Cardiac muscle cell (in vitro differentiated cells and primary cell): ENCODE measurements around the gene KDM3A. TPM values are rescaled to one million over a fixed set of nuclear protein-coding genes. Genes with fewer than 3 reads are reported as not detected.
A peak's percentile ranks its signal among the peaks of the same experiment; 100 is the strongest.

ENCODE experiments used
- DNase-seq, 2 donors: peaks; one replicate each; pipeline versions ENCODE4 v3.0.0 to v3.0.0-alpha.2; 2010 to 2017; ENCODE audit warnings: low read depth in 1 of 2, low spot score in 1 of 2
- H3K27ac ChIP-seq: fragments of 200-600 bp; sonication (generic); 2 replicates; pipeline ENCODE4 v1.5.1; 2016
- H3K27me3 ChIP-seq: fragments of 200-600 bp; sonication (generic); 2 replicates; pipeline ENCODE4 v1.6.0; 2016; ENCODE audit warnings: control low read depth
- H3K36me3 ChIP-seq: fragments of 200-600 bp; sonication (generic); 2 replicates; pipeline ENCODE4 v1.5.1; 2016; ENCODE audit warnings: control low read depth
- H3K4me1 ChIP-seq: fragments of 200-600 bp; sonication (generic); 2 replicates; pipeline ENCODE4 v1.8.1; 2017; ENCODE audit warnings: low read depth, mild to moderate bottlenecking, mixed run types
- H3K4me3 ChIP-seq: fragments of 200-600 bp; sonication (generic); 2 replicates; pipeline ENCODE4 v1.5.1; 2016; ENCODE audit warnings: mild to moderate bottlenecking
- H3K9me3 ChIP-seq: fragments of 200-600 bp; sonication (generic); 2 replicates; pipeline ENCODE4 v1.5.1; 2017; ENCODE audit warnings: low read depth, mild to moderate bottlenecking, control low read depth
- polyA plus RNA-seq: library from polyadenylated mRNA; unstranded; fragments of >200 nt; fragmentation: Nextera tagmentation; extraction: Ambion mirVana; gene quantifications from 2 replicates; pipeline ENCODE4 v1.2.1, GENCODE V29; 2016
- total RNA-seq: library from RNA; depleted of rRNA; stranded (reverse); fragments of >200 nt; gene quantifications from 2 replicates; pipeline ENCODE4 v1.2.3, GENCODE V29; 2016
- TF ChIP-seq, protein P1 (sequence below): IDR thresholded peaks from 2 replicates; pipeline ENCODE4 v1.5.1; 2012; ENCODE audit warnings: low read depth, mild to moderate bottlenecking, low read length

KDM3A gene
- total and polyA plus RNA-seq, 2 experiments from 2014 or later: 47.2 to 55.6 TPM

DNA sequence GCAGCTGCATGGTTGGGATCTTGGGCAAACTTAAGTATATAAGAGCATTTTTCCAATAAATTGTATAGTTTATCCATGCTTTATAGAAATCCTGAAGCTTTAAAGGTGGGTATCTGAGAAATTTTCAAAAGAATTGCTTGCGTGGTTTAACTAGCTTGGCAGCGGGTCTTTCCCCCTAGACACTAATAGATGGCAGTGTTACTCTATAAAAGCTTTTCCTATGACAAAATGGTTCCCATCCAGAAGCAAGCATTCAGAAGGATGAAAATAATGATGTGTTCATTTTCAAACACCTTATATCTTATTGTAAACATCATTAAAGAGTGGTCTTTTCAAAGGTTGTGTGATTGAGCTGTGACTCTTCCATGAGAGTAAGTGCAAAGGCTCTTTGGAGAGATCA, 45.9 kb downstream of the KDM3A start:
- Histone ChIP-seq H3K9me3 (no peaks in the 10 kb centered on the region), H3K27me3 (no peaks in the 10 kb centered on the region), H3K27ac (no peak overlapping the region), H3K36me3 (peaks cover 100% of the 10 kb centered on the region), H3K4me1 (peaks cover 24% of the 10 kb centered on the region), H3K4me3 (no peak overlapping the region)
- DNase-seq: no peak
- TF ChIP-seq, protein P1, sequence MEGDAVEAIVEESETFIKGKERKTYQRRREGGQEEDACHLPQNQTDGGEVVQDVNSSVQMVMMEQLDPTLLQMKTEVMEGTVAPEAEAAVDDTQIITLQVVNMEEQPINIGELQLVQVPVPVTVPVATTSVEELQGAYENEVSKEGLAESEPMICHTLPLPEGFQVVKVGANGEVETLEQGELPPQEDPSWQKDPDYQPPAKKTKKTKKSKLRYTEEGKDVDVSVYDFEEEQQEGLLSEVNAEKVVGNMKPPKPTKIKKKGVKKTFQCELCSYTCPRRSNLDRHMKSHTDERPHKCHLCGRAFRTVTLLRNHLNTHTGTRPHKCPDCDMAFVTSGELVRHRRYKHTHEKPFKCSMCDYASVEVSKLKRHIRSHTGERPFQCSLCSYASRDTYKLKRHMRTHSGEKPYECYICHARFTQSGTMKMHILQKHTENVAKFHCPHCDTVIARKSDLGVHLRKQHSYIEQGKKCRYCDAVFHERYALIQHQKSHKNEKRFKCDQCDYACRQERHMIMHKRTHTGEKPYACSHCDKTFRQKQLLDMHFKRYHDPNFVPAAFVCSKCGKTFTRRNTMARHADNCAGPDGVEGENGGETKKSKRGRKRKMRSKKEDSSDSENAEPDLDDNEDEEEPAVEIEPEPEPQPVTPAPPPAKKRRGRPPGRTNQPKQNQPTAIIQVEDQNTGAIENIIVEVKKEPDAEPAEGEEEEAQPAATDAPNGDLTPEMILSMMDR: no peak

GRCh38 chr2:86488561-86489250, 47.5 kb downstream of the KDM3A start:
- Histone ChIP-seq H3K27ac (peak overlapping the region; percentile 85), H3K4me3 (no peak overlapping the region), H3K4me1 (peaks cover 24% of the 10 kb centered on the region), H3K9me3 (no peaks in the 10 kb centered on the region), H3K27me3 (no peaks in the 10 kb centered on the region), H3K36me3 (peaks cover 100% of the 10 kb centered on the region)
- no peak for DNase-seq
- TF ChIP-seq, protein P1: no peak

- peaks cover 98% of the 10 kb centered on the region for H3K36me3 ChIP-seq
- TF ChIP-seq, protein P1: no peak
These were observed 48.4 kb downstream of the KDM3A start for GRCh38 chr2:86489542-86489941.

DNA sequence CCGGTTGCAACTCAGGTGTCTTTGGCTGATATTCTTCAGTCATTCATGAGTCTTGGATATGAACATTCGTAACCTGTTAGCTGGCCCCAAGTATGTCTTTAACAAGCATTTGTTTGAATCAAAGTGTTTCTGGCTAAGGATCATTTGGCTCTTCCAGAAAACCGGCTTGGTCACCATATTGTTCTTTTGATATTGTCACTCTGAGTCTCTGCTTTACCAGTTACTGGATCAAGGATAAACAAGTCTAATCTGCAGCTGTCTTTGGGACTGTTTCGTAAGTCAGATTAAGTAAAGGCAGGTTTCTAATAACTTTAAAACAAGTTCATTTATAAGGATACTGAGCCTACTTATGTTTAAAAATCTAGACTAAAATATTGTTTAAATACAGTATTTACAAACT, 49.1 kb downstream of the KDM3A start:
- Histone ChIP-seq H3K4me3 (no peak overlapping the region), H3K27ac (peak overlapping the region; percentile 85), H3K4me1 (peaks cover 24% of the 10 kb centered on the region), H3K36me3 (peaks cover 91% of the 10 kb centered on the region), H3K27me3 (no peaks in the 10 kb centered on the region), H3K9me3 (no peaks in the 10 kb centered on the region)
- DNase-seq: no peak
- TF ChIP-seq, protein P1: no peak

More at GRCh38 chr2:86489542-86489941, 48.4 kb downstream of the KDM3A start:
- Histone ChIP-seq H3K27me3 (no peaks in the 10 kb centered on the region), H3K4me3 (no peak overlapping the region), H3K9me3 (no peaks in the 10 kb centered on the region), H3K27ac (peak overlapping the region; percentile 85), H3K4me1 (peaks cover 24% of the 10 kb centered on the region)
- peak in 1 of 2 donors; percentile 12 for DNase-seq

DNA sequence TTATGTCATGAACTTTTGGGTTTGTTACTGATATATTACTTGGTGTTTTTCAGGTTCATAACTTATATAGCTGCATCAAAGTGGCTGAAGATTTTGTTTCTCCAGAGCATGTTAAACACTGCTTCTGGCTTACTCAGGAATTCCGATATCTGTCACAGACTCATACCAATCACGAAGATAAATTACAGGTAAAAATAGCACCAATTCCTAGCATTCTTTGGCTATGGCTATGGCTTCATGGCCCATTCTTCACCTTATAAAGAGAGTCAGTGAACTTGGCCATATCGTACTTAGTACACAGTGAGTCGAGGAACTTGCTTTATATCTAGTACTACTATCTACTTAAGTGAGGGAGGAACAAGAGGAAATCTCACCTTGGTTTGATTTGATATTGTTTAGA, 49.9 kb downstream of the KDM3A start:
- DNase-seq: peak in 1 of 2 donors; percentile 12
- H3K36me3 ChIP-seq: peaks cover 88% of the 10 kb centered on the region
- H3K4me3 ChIP-seq: no peak overlapping the region
- TF ChIP-seq, protein P1: no peak
- no peaks in the 10 kb centered on the region for H3K9me3 ChIP-seq
- peaks cover 24% of the 10 kb centered on the region for H3K4me1 ChIP-seq
- H3K27ac ChIP-seq: peak overlapping the region; percentile 85
- no peaks in the 10 kb centered on the region for H3K27me3 ChIP-seq
